PFSK-1 (cell line): Measurements from ENCODE around the gene GSAP.

ENCODE experiments used
- FOXP2 ChIP-seq: optimal IDR thresholded peaks from 2 replicates; pipeline ENCODE3; 2011; ENCODE audit warnings: borderline replicate concordance, control low read depth, inconsistent platforms; ENCODE audit not compliant: insufficient read depth; ENCODE audit errors: extremely low read length, extremely low read depth
- POLR2AphosphoS5 ChIP-seq: IDR thresholded peaks from 2 replicates; pipeline ENCODE4 v1.6.1; 2012; ENCODE audit warnings: low read depth, mild to moderate bottlenecking, control low read depth, low read length, moderate library complexity
- REST ChIP-seq, 2 experiments: IDR thresholded peaks; 2 replicates each; pipeline versions ENCODE4 v1.6.1 to v1.8.0; 2011 to 2012; ENCODE audit warnings: low read depth in 2 of 2, low read length in 2 of 2, control low read depth in 1 of 2, inconsistent platforms in 1 of 2, mild to moderate bottlenecking in 1 of 2, moderate library complexity in 1 of 2; ENCODE audit not compliant: insufficient read depth in 1 of 2
- SIN3A ChIP-seq: IDR thresholded peaks from 2 replicates; pipeline ENCODE4 v1.6.1; 2012; ENCODE audit warnings: mild to moderate bottlenecking, low read length, moderate library complexity, borderline replicate concordance; ENCODE audit not compliant: insufficient read depth
- TAF1 ChIP-seq: IDR thresholded peaks from 2 replicates; pipeline ENCODE4 v1.6.1; 2012; ENCODE audit warnings: low read length, control low read depth, borderline replicate concordance; ENCODE audit not compliant: insufficient read depth

GSAP gene

GRCh38 chr7:77391230-77391629 is 24.9 kb downstream of the GSAP start:
- TF ChIP-seq SIN3A = no peak
- no peak for TF ChIP-seq REST (IDR thresholded peaks at IDR 0.05; ENCODE audit: insufficient read depth in 1 of 2, low read depth in 2 of 2, low read length in 2 of 2)
- no peak for TF ChIP-seq POLR2AphosphoS5
- no peak for TF ChIP-seq FOXP2
- TF ChIP-seq TAF1 = no peak

- TF ChIP-seq FOXP2 (no peak), POLR2AphosphoS5 (no peak), TAF1 (no peak), SIN3A (no peak), REST (IDR thresholded peaks at IDR 0.05; ENCODE audit: insufficient read depth in 1 of 2, low read depth in 2 of 2, low read length in 2 of 2) (no peak)
Measured at GRCh38 chr7:77388055-77388641, 28.0 kb downstream of the GSAP start.

- TF ChIP-seq TAF1 (no peak), SIN3A (no peak), FOXP2 (no peak), POLR2AphosphoS5 (no peak)
Measured at GRCh38 chr7:77386165-77386822, 29.9 kb downstream of the GSAP start.

- TF ChIP-seq REST (IDR thresholded peaks at IDR 0.05; ENCODE audit: insufficient read depth in 1 of 2, low read depth in 2 of 2, low read length in 2 of 2) (no peak), POLR2AphosphoS5 (no peak), TAF1 (no peak), FOXP2 (no peak), SIN3A (no peak)
Measured at GRCh38 chr7:77383333-77383740, 32.8 kb downstream of the GSAP start.

GRCh38 chr7:77382532-77382931 is 33.6 kb downstream of the GSAP start:
- TF ChIP-seq FOXP2 (no peak), SIN3A (no peak), POLR2AphosphoS5 (no peak), REST (IDR thresholded peaks at IDR 0.05; ENCODE audit: insufficient read depth in 1 of 2, low read depth in 2 of 2, low read length in 2 of 2) (no peak), TAF1 (no peak)
